HepG2 (cell line): ENCODE measurements around the gene CKLF. TPM values are rescaled to one million over a fixed set of nuclear protein-coding genes. Genes with fewer than 3 reads are reported as not detected.

ENCODE experiments used
- ATAD3A ChIP-seq: sonication (generic); formaldehyde crosslinking; IDR thresholded peaks from 2 replicates; pipeline ENCODE4 v1.4.0; 2020; ENCODE audit warnings: missing genetic modification reagents
- CHCHD3 ChIP-seq: sonication (generic); formaldehyde crosslinking; IDR thresholded peaks from 2 replicates; pipeline ENCODE4 v1.8.0; 2022; ENCODE audit warnings: mild to moderate bottlenecking, missing genetic modification reagents, moderate library complexity
- FOSL1 ChIP-seq: sonication (generic); formaldehyde crosslinking; IDR thresholded peaks from 2 replicates; pipeline ENCODE4 v1.9.0; 2021; ENCODE audit warnings: missing genetic modification reagents, borderline replicate concordance
- GATAD1 ChIP-seq: IDR thresholded peaks from 2 replicates; pipeline ENCODE4 v1.6.1; 2016; ENCODE audit warnings: missing genetic modification reagents, missing compliant biosample characterization
- KLF6 ChIP-seq: IDR thresholded peaks from 2 replicates; pipeline ENCODE4 v1.8.0; 2016; ENCODE audit warnings: missing biosample characterization, missing genetic modification reagents
- SNAPC2 ChIP-seq: sonication (generic); formaldehyde crosslinking; IDR thresholded peaks from 2 replicates; pipeline ENCODE4 v1.8.1; 2022; ENCODE audit warnings: mild to moderate bottlenecking, missing genetic modification reagents
- USF2 ChIP-seq, 2 experiments: sonication (generic) in 1 of 2; formaldehyde crosslinking in 1 of 2; IDR thresholded peaks; 2 replicates each; pipeline versions ENCODE4 v1.5.1 to v1.6.1; 2011 to 2020; ENCODE audit warnings: borderline replicate concordance in 1 of 2, low read depth in 1 of 2, low read length in 1 of 2, mild to moderate bottlenecking in 1 of 2, missing genetic modification reagents in 1 of 2, moderate library complexity in 1 of 2
- ZBTB3 ChIP-seq: sonication (generic); formaldehyde crosslinking; IDR thresholded peaks from 2 replicates; pipeline ENCODE4 v1.4.0; 2020; ENCODE audit warnings: low read depth, mild to moderate bottlenecking, moderate library complexity, missing genetic modification reagents, borderline replicate concordance
- ZBTB44 ChIP-seq: sonication (generic); formaldehyde crosslinking; IDR thresholded peaks from 2 replicates; pipeline ENCODE4 v1.4.0; 2020; ENCODE audit warnings: missing genetic modification reagents
- ZFP37 ChIP-seq: sonication (generic); formaldehyde crosslinking; IDR thresholded peaks from 2 replicates; pipeline ENCODE4 v1.4.0; 2020; ENCODE audit warnings: missing genetic modification reagents, borderline replicate concordance
- ZKSCAN1 ChIP-seq: fragments of 150-350 bp; IDR thresholded peaks from 2 replicates; pipeline ENCODE4 v1.6.1; 2014; ENCODE audit warnings: low read length
- ZNF143 ChIP-seq: sonication (generic); formaldehyde crosslinking; IDR thresholded peaks from 2 replicates; pipeline ENCODE4 v1.4.0; 2020; ENCODE audit warnings: missing genetic modification reagents
- ZNF34 ChIP-seq: sonication (generic); formaldehyde crosslinking; IDR thresholded peaks from 2 replicates; pipeline ENCODE4 v1.4.0; 2020; ENCODE audit warnings: mild to moderate bottlenecking, missing genetic modification reagents, borderline replicate concordance
- ZNF367 ChIP-seq: sonication (generic); formaldehyde crosslinking; IDR thresholded peaks from 2 replicates; pipeline ENCODE4 v1.4.0; 2020; ENCODE audit warnings: missing genetic modification reagents, borderline replicate concordance
- ZNF451 ChIP-seq: sonication (generic); formaldehyde crosslinking; IDR thresholded peaks from 2 replicates; pipeline ENCODE4 v1.5.0; 2020; ENCODE audit warnings: mild to moderate bottlenecking, missing genetic modification reagents
- ZNF619 ChIP-seq: sonication (generic); formaldehyde crosslinking; IDR thresholded peaks from 2 replicates; pipeline ENCODE4 v1.4.0; 2020; ENCODE audit warnings: mild to moderate bottlenecking, missing genetic modification reagents
- ZNF703 ChIP-seq: sonication (generic); formaldehyde crosslinking; IDR thresholded peaks from 2 replicates; pipeline ENCODE4 v1.5.1; 2020; ENCODE audit warnings: missing genetic modification reagents, mild to moderate bottlenecking, moderate library complexity, borderline replicate concordance
- ZNF710 ChIP-seq: sonication (generic); formaldehyde crosslinking; IDR thresholded peaks from 2 replicates; pipeline ENCODE4 v1.5.0; 2020; ENCODE audit warnings: mild to moderate bottlenecking, missing genetic modification reagents, borderline replicate concordance
- ZNF816 ChIP-seq: sonication (generic); formaldehyde crosslinking; IDR thresholded peaks from 2 replicates; pipeline ENCODE4 v1.8.0; 2022; ENCODE audit warnings: missing genetic modification reagents, mild to moderate bottlenecking, borderline replicate concordance
- polyA plus RNA-seq, 8 experiments: library from polyadenylated mRNA; depleted of rRNA in 3 of 8; stranded (reverse) in 7 of 8; unstranded in 1 of 8; fragments of >200 nt; fragmentation: Illumina TruSeq in 4 of 8; extraction: Trizol in 4 of 8; gene quantifications; 2 replicates each; pipeline versions ENCODE4 v1.2.1 to v1.2.3, GENCODE V29; 2011 to 2016; ENCODE audit warnings: low read depth in 4 of 8, missing spikeins in 1 of 8, mixed read lengths in 1 of 8; ENCODE audit not compliant: insufficient read depth in 1 of 8
- total RNA-seq, 5 experiments: library from RNA; depleted of rRNA; stranded (reverse); fragments of >200 nt; fragmentation: Illumina TruSeq; extraction: Trizol; gene quantifications; 2 replicates each; pipeline ENCODE4 v1.2.3, GENCODE V29; 2016; ENCODE audit warnings: low read depth in 1 of 5

Gene CKLF
- total and polyA plus RNA-seq, 2 of the 13 experiments (the other 11 are each of a cell fraction or from before 2014, with no cell fraction given), result 120 to 167 TPM

- TF ChIP-seq GATAD1 (peak; percentile 55; the same call in 1 of the 2 replicates), ZFP37 (CRISPR knock-in tag) (peak; percentile 89; the same call in 1 of the 2 replicates), CHCHD3 (CRISPR knock-in tag) (no peak), ZNF703 (CRISPR knock-in tag) (0 out of 2 replicates have a peak, but pooled peaks have one; percentile 41), ZBTB44 (CRISPR knock-in tag) (peak; percentile 63; the same call in 1 of the 2 replicates), FOSL1 (CRISPR knock-in tag) (no peak), SNAPC2 (CRISPR knock-in tag) (no peak), ATAD3A (CRISPR knock-in tag) (no peak), ZNF34 (CRISPR knock-in tag) (0 out of 2 replicates have a peak, but pooled peaks have one; percentile 57), ZKSCAN1 (0 out of 2 replicates have a peak, but pooled peaks have one; percentile 15), KLF6 (CRISPR knock-in tag) (0 out of 2 replicates have a peak, but pooled peaks have one; percentile 38), USF2 (IDR thresholded peaks at IDR 0.05; ENCODE audit: low read depth, low read length) (peak; percentile 42; the same call in 1 of the 2 replicates), USF2 (CRISPR knock-in tag; IDR thresholded peaks at IDR 0.05; ENCODE audit: borderline replicate concordance) (0 out of 2 replicates have a peak, but pooled peaks have one; percentile 43), ZNF367 (CRISPR knock-in tag) (0 out of 2 replicates have a peak, but pooled peaks have one; percentile 58), ZNF451 (CRISPR knock-in tag) (no peak; the same call in 1 of the 2 replicates), ZNF816 (CRISPR knock-in tag) (peak; percentile 48; the same call in 1 of the 2 replicates), ZNF710 (peak; percentile 92), ZNF143 (CRISPR knock-in tag) (no peak), ZBTB3 (CRISPR knock-in tag) (no peak), ZNF619 (CRISPR knock-in tag) (peak; percentile 96)
Observed at GRCh38 chr16:66608241-66609138, 56.1 kb downstream of the CKLF start (continued).
